ENCODE measurements around the gene NFIC.

- TF ChIP-seq SP1 (IDR thresholded peaks at IDR 0.05; ENCODE audit: low read depth, low read length) (no peak), CUX1 (IDR thresholded peaks at IDR 0.05; ENCODE audit: insufficient replicate concordance, low read depth, low read length) (no peak), CTCF (IDR thresholded peaks at IDR 0.05 in 2 of 3, conservative IDR thresholded peaks at IDR 0.05 in 1 of 3; ENCODE audit: control insufficient read depth in 2 of 3, extremely low read depth in 1 of 3, insufficient read depth in 1 of 3, low read depth in 3 of 3, low read length in 3 of 3) (no peak), CEBPB (IDR thresholded peaks at IDR 0.05; ENCODE audit: borderline replicate concordance in 1 of 2, low read depth in 2 of 2, low read length in 2 of 2) (no peak), POLR2A (IDR thresholded peaks at IDR 0.05; ENCODE audit: low read depth, low read length) (no peak)
These were observed 2.4 kb upstream of the NFIC start for GRCh38 chr19:3363841-3364500.
